H1 (cell line): Measurements from ENCODE around the gene IRF8. TPM values are rescaled to one million over a fixed set of nuclear protein-coding genes. Genes with fewer than 3 reads are reported as not detected.

Source experiments
- BACH1 ChIP-seq: IDR thresholded peaks from 2 replicates; pipeline ENCODE4 v1.6.1; 2012; ENCODE audit warnings: low read length, improper control_type of control experiment
- CREB1 ChIP-seq: IDR thresholded peaks from 2 replicates; pipeline ENCODE4 v1.6.1; 2012; ENCODE audit warnings: inconsistent platforms
- KDM1A ChIP-seq: fragments of 200-600, 300-600 bp; sonication (generic); IDR thresholded peaks from 2 replicates; pipeline ENCODE4 v1.7.1; 2016; ENCODE audit warnings: mild to moderate bottlenecking, low read length, borderline replicate concordance
- POLR2A ChIP-seq, 2 experiments: IDR thresholded peaks; 1 replicate in 1 of 2; 2 replicates in 1 of 2; pipeline ENCODE4 v1.6.1; 2011; ENCODE audit warnings: low read depth in 2 of 2, low read length in 2 of 2, mild to moderate bottlenecking in 2 of 2; ENCODE audit errors: control extremely low read depth in 1 of 2
- POLR2AphosphoS5 ChIP-seq: IDR thresholded peaks from 2 replicates; pipeline ENCODE4 v1.6.1; 2011; ENCODE audit warnings: low read depth, low read length
- RAD21 ChIP-seq, 2 experiments: IDR thresholded peaks in 1 of 2; conservative IDR thresholded peaks in 1 of 2; 2 replicates each; pipeline ENCODE4 v1.6.1; 2011; ENCODE audit warnings: low read depth in 2 of 2, low read length in 2 of 2, improper control_type of control experiment in 1 of 2, inconsistent platforms in 1 of 2, mild to moderate bottlenecking in 1 of 2, moderate library complexity in 1 of 2
- SUZ12 ChIP-seq: fragments of 200-600 bp; sonication (generic); IDR thresholded peaks from 2 replicates; pipeline ENCODE4 v1.6.1; 2012; ENCODE audit warnings: mild to moderate bottlenecking, inconsistent platforms, low read length, moderate library complexity, mixed read lengths
- TBP ChIP-seq: IDR thresholded peaks from 2 replicates; pipeline ENCODE4 v1.6.1; 2011; ENCODE audit warnings: low read depth, low read length, improper control_type of control experiment
- TEAD4 ChIP-seq: IDR thresholded peaks from 2 replicates; pipeline ENCODE4 v1.6.1; 2012; ENCODE audit warnings: low read depth, low read length, inconsistent platforms, mixed read lengths
- polyA plus RNA-seq, 7 experiments: library from polyadenylated mRNA; depleted of rRNA in 3 of 7; stranded (reverse) in 5 of 7; unstranded in 2 of 7; fragments of >200 nt in 5 of 7; fragments of 200-250 nt in 2 of 7; gene quantifications; 1 replicate in 5 of 7; 2 replicates in 1 of 7; 4 replicates in 1 of 7; pipeline versions ENCODE4 v1.2.1 to v1.2.3, GENCODE V29; 2011 to 2013; ENCODE audit warnings: missing spikeins in 2 of 7, mixed read lengths in 2 of 7
- total RNA-seq: library from RNA; stranded (reverse); fragmentation: NEBNext Ultra II Directional; extraction: Animal tissue kit (Norgen Biotek cat#: 25700); gene quantifications from 2 replicates; pipeline ENCODE4 v1.2.1, GENCODE V29; 2021
- TF ChIP-seq, protein P1 (sequence below): fragments of 300-600 bp; sonication (generic); IDR thresholded peaks from 2 replicates; pipeline ENCODE4 v1.7.1; 2012; ENCODE audit warnings: low read length, moderate library complexity, mild to moderate bottlenecking, inconsistent platforms; ENCODE audit not compliant: insufficient replicate concordance
- TF ChIP-seq, protein P2 (sequence below): IDR thresholded peaks from 2 replicates; pipeline ENCODE4 v1.6.1; 2012; ENCODE audit warnings: low read length, inconsistent platforms

The IRF8 gene
- total and polyA plus RNA-seq, 2 of the 8 experiments (the other 6 are each of a cell fraction or from before 2014, with no cell fraction given), result 0.35 to 2.0 TPM

DNA sequence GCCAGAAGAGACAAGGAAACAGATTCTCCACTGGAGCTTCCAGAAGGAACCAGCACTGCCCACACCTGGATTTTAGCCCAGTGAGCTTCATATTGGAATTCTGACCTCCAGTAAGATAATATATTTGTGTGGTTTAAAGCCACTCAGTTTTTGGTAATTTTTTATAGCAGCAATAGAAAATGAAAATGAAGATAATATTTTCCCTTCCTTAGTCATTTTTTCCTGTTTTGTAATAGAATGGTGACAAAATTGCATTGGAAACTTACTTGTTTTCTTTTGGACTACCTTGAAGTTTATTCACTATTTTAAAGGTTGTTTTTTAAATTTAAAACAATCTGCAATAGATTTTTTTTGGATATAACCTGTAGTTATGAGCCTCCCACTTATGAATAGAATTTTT is 29.8 kb upstream of the IRF8 start (continued):
- TF ChIP-seq, protein P1, sequence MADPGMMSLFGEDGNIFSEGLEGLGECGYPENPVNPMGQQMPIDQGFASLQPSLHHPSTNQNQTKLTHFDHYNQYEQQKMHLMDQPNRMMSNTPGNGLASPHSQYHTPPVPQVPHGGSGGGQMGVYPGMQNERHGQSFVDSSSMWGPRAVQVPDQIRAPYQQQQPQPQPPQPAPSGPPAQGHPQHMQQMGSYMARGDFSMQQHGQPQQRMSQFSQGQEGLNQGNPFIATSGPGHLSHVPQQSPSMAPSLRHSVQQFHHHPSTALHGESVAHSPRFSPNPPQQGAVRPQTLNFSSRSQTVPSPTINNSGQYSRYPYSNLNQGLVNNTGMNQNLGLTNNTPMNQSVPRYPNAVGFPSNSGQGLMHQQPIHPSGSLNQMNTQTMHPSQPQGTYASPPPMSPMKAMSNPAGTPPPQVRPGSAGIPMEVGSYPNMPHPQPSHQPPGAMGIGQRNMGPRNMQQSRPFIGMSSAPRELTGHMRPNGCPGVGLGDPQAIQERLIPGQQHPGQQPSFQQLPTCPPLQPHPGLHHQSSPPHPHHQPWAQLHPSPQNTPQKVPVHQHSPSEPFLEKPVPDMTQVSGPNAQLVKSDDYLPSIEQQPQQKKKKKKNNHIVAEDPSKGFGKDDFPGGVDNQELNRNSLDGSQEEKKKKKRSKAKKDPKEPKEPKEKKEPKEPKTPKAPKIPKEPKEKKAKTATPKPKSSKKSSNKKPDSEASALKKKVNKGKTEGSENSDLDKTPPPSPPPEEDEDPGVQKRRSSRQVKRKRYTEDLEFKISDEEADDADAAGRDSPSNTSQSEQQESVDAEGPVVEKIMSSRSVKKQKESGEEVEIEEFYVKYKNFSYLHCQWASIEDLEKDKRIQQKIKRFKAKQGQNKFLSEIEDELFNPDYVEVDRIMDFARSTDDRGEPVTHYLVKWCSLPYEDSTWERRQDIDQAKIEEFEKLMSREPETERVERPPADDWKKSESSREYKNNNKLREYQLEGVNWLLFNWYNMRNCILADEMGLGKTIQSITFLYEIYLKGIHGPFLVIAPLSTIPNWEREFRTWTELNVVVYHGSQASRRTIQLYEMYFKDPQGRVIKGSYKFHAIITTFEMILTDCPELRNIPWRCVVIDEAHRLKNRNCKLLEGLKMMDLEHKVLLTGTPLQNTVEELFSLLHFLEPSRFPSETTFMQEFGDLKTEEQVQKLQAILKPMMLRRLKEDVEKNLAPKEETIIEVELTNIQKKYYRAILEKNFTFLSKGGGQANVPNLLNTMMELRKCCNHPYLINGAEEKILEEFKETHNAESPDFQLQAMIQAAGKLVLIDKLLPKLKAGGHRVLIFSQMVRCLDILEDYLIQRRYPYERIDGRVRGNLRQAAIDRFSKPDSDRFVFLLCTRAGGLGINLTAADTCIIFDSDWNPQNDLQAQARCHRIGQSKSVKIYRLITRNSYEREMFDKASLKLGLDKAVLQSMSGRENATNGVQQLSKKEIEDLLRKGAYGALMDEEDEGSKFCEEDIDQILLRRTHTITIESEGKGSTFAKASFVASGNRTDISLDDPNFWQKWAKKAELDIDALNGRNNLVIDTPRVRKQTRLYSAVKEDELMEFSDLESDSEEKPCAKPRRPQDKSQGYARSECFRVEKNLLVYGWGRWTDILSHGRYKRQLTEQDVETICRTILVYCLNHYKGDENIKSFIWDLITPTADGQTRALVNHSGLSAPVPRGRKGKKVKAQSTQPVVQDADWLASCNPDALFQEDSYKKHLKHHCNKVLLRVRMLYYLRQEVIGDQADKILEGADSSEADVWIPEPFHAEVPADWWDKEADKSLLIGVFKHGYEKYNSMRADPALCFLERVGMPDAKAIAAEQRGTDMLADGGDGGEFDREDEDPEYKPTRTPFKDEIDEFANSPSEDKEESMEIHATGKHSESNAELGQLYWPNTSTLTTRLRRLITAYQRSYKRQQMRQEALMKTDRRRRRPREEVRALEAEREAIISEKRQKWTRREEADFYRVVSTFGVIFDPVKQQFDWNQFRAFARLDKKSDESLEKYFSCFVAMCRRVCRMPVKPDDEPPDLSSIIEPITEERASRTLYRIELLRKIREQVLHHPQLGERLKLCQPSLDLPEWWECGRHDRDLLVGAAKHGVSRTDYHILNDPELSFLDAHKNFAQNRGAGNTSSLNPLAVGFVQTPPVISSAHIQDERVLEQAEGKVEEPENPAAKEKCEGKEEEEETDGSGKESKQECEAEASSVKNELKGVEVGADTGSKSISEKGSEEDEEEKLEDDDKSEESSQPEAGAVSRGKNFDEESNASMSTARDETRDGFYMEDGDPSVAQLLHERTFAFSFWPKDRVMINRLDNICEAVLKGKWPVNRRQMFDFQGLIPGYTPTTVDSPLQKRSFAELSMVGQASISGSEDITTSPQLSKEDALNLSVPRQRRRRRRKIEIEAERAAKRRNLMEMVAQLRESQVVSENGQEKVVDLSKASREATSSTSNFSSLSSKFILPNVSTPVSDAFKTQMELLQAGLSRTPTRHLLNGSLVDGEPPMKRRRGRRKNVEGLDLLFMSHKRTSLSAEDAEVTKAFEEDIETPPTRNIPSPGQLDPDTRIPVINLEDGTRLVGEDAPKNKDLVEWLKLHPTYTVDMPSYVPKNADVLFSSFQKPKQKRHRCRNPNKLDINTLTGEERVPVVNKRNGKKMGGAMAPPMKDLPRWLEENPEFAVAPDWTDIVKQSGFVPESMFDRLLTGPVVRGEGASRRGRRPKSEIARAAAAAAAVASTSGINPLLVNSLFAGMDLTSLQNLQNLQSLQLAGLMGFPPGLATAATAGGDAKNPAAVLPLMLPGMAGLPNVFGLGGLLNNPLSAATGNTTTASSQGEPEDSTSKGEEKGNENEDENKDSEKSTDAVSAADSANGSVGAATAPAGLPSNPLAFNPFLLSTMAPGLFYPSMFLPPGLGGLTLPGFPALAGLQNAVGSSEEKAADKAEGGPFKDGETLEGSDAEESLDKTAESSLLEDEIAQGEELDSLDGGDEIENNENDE, result no peak
- TF ChIP-seq POLR2A (IDR thresholded peaks at IDR 0.05; ENCODE audit: control extremely low read depth in 1 of 2, low read depth in 2 of 2, low read length in 2 of 2), result no peak
- no peak for TF ChIP-seq POLR2AphosphoS5
- TF ChIP-seq SUZ12, result no peak
- TF ChIP-seq TBP, result no peak
- TF ChIP-seq BACH1, result no peak
- TF ChIP-seq, protein P2, sequence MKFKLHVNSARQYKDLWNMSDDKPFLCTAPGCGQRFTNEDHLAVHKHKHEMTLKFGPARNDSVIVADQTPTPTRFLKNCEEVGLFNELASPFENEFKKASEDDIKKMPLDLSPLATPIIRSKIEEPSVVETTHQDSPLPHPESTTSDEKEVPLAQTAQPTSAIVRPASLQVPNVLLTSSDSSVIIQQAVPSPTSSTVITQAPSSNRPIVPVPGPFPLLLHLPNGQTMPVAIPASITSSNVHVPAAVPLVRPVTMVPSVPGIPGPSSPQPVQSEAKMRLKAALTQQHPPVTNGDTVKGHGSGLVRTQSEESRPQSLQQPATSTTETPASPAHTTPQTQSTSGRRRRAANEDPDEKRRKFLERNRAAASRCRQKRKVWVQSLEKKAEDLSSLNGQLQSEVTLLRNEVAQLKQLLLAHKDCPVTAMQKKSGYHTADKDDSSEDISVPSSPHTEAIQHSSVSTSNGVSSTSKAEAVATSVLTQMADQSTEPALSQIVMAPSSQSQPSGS, result no peak
- TF ChIP-seq KDM1A, result no peak
- TF ChIP-seq RAD21 (IDR thresholded peaks at IDR 0.05 in 1 of 2, conservative IDR thresholded peaks at IDR 0.05 in 1 of 2; ENCODE audit: low read depth in 2 of 2, low read length in 2 of 2), result no peak
- no peak for TF ChIP-seq CREB1
- TF ChIP-seq TEAD4, result no peak
